PC-3 (cell line): ENCODE measurements around the gene NADSYN1. TPM values are rescaled to one million over a fixed set of nuclear protein-coding genes. Genes with fewer than 3 reads are reported as not detected.

Experiments used
- ATAC-seq: fragments of 200-7000 bp; cut with Tn5 transposase; 2 replicates; pipeline ENCODE4 v1.9.1; 2020; ENCODE audit warnings: mild to moderate bottlenecking, moderate library complexity
- BruUV-seq: library from RNA; stranded (reverse); fragments of 400-500 nt; replicated peaks from 2 replicates; lab custom pipeline; 2021; lab: Mats Ljungman, UMichigan
- CTCF ChIA-PET: fragments of 300-600 bp; sonication (Branson Sonifier 250); formaldehyde crosslinking; loops from one replicate; lab custom pipeline; 2022; ENCODE audit warnings: antibody characterized with exemption; lab: Charles Lee
- POLR2A ChIA-PET: fragments of 300-600 bp; sonication (Branson Sonifier 250); formaldehyde crosslinking; loops from one replicate; lab custom pipeline; 2022; ENCODE audit warnings: antibody characterized with exemption; ENCODE audit not compliant: unreplicated experiment; lab: Charles Lee
- DNase-seq: peaks from one replicate; pipeline ENCODE4 v3.0.0-alpha.2; 2015
- H2AFZ ChIP-seq: fragments of 300-600 bp; sonication (generic); 2 replicates; pipeline ENCODE4 v1.6.0; 2016; ENCODE audit warnings: antibody characterized with exemption, low read length
- H3F3A ChIP-seq: fragments of 300-600 bp; sonication (generic); one replicate; pipeline ENCODE4 v1.6.0; 2017; ENCODE audit warnings: antibody characterized with exemption, low read length, control low read depth, mild to moderate bottlenecking; ENCODE audit not compliant: unreplicated experiment
- H3K27ac ChIP-seq: fragments of 300-600 bp; sonication (generic); 2 replicates; pipeline ENCODE4 v1.5.1; 2016; ENCODE audit warnings: mild to moderate bottlenecking, low read length
- H3K27me3 ChIP-seq: fragments of 300-600 bp; sonication (generic); 2 replicates; pipeline ENCODE4 v1.6.1; 2016; ENCODE audit warnings: low read length, mixed read lengths
- H3K36me3 ChIP-seq: fragments of 300-600 bp; sonication (generic); 2 replicates; pipeline ENCODE4 v1.6.1; 2016; ENCODE audit warnings: low read depth, mixed run types, low read length, mixed read lengths
- H3K4me1 ChIP-seq: fragments of 300-600 bp; sonication (generic); 2 replicates; pipeline ENCODE4 v1.5.1; 2016; ENCODE audit warnings: low read length; ENCODE audit not compliant: insufficient read depth
- H3K4me2 ChIP-seq: fragments of 300-600 bp; sonication (generic); 2 replicates; pipeline ENCODE4 v1.6.0; 2016; ENCODE audit warnings: low read length
- H3K4me3 ChIP-seq: fragments of 300-600 bp; sonication (generic); 2 replicates; pipeline ENCODE4 v1.5.1; 2016; ENCODE audit warnings: mild to moderate bottlenecking, low read length, mixed read lengths
- H3K79me2 ChIP-seq: fragments of 300-600 bp; sonication (generic); 2 replicates; pipeline ENCODE4 v1.6.1; 2017; ENCODE audit warnings: low read length, mixed read lengths
- H3K9ac ChIP-seq: fragments of 300-600 bp; sonication (generic); 2 replicates; pipeline ENCODE4 v1.6.0; 2016; ENCODE audit warnings: mild to moderate bottlenecking, low read length
- H3K9me2 ChIP-seq: fragments of 300-600 bp; sonication (generic); replicated peaks from 2 replicates; pipeline ENCODE4 v1.6.1; 2016; ENCODE audit warnings: mixed run types, low read length, mixed read lengths
- H3K9me3 ChIP-seq: fragments of 300-600 bp; sonication (generic); 2 replicates; pipeline ENCODE4 v1.6.1; 2016; ENCODE audit warnings: low read length, mixed read lengths
- H4K20me1 ChIP-seq: fragments of 300-600 bp; sonication (generic); 2 replicates; pipeline ENCODE4 v1.6.1; 2016; ENCODE audit warnings: low read length, mixed read lengths
- CTCF ChIP-seq: fragments of 300-600 bp; sonication (generic); conservative IDR thresholded peaks from 2 replicates; pipeline ENCODE4 v1.5.1; 2017; ENCODE audit warnings: antibody characterized with exemption, low read depth, mild to moderate bottlenecking, low read length
- EZH2 ChIP-seq: fragments of 300-600 bp; sonication (generic); IDR thresholded peaks from one replicate; pipeline ENCODE4 v1.6.1; 2017; ENCODE audit warnings: antibody characterized with exemption, mild to moderate bottlenecking, low read length; ENCODE audit not compliant: unreplicated experiment
- EZH2phosphoT487 ChIP-seq: fragments of 300-600 bp; sonication (generic); IDR thresholded peaks from 2 replicates; pipeline ENCODE4 v1.6.1; 2018; ENCODE audit warnings: mild to moderate bottlenecking, antibody characterized with exemption, low read length, borderline replicate concordance
- intact Hi-C: fragments of 100-400 bp; cut with micrococcal nuclease; formaldehyde crosslinking; loops from 2 replicates; pipeline ENCODE4 v1.9.0; 2023
- microRNA-seq: library from miRNA; unstranded; fragments of <30 nt; microRNA quantifications from one replicate; pipeline ENCODE4 v1.1.0, GENCODE V29; 2020; ENCODE audit not compliant: unreplicated experiment
- total RNA-seq: library from RNA; depleted of rRNA; stranded (reverse); fragments of >200 nt; gene quantifications from 2 replicates; pipeline ENCODE4 v1.2.3, GENCODE V29; 2014; rRNA removed

NADSYN1 gene
- total RNA-seq, 1 experiment from 2014 or later = 64.8 TPM

GRCh38 chr11:71548716-71549151, 95.7 kb downstream of the NADSYN1 start:
- Histone ChIP-seq H4K20me1 (no peaks in the 10 kb centered on the region), H3K9me3 (no peaks in the 10 kb centered on the region), H3K27me3 (peaks cover 56% of the 10 kb centered on the region; the same call in 1 of the 2 replicates), H3K79me2 (no peaks in the 10 kb centered on the region), H3K4me2 (no peak overlapping the region), H3K9me2 (no peaks in the 10 kb centered on the region), H3K4me3 (no peak overlapping the region), H3K27ac (no peak overlapping the region), H3K36me3 (no peaks in the 10 kb centered on the region), H3F3A (no peaks in the 10 kb centered on the region), H3K4me1 (no peaks in the 10 kb centered on the region), H2AFZ (no peak overlapping the region), H3K9ac (no peak overlapping the region)
- DNase-seq = no peak
- intact Hi-C loops = no loop called here
- POLR2A ChIA-PET = no interaction called here
- CTCF ChIA-PET = no interaction called here
- TF ChIP-seq EZH2 (no peak), EZH2phosphoT487 (no peak), CTCF (no peak)
- no peak for ATAC-seq
- no TSS peak for BruUV-seq

Small RNA genes lying within 50 kb of the gene (microRNA-seq; reads per million reads assigned to microRNA genes)
- gene MIR6754 = not detected

Other genes starting within 250 kb of the NADSYN1 start
- 33.2 and 45.0 TPM in 2 replicates for gene SHANK2, start 200.6 kb upstream of the NADSYN1 start, total RNA-seq
- gene DHCR7, start 4.8 kb upstream of the NADSYN1 start, total RNA-seq = 125 and 127 TPM in 2 replicates
- not detected in 2 replicates for gene KRTAP5-7, start 74.1 kb downstream of the NADSYN1 start, total RNA-seq
- gene KRTAP5-8, start 84.8 kb downstream of the NADSYN1 start, total RNA-seq = not detected in 2 replicates
- gene KRTAP5-9, start 95.2 kb downstream of the NADSYN1 start, total RNA-seq = not detected in 2 replicates
- not detected in 2 replicates for gene KRTAP5-10, start 112.4 kb downstream of the NADSYN1 start, total RNA-seq
- not detected in 2 replicates for gene KRTAP5-11, start 129.7 kb downstream of the NADSYN1 start, total RNA-seq